ENCODE measurements around the gene OPRPN.

DNA sequence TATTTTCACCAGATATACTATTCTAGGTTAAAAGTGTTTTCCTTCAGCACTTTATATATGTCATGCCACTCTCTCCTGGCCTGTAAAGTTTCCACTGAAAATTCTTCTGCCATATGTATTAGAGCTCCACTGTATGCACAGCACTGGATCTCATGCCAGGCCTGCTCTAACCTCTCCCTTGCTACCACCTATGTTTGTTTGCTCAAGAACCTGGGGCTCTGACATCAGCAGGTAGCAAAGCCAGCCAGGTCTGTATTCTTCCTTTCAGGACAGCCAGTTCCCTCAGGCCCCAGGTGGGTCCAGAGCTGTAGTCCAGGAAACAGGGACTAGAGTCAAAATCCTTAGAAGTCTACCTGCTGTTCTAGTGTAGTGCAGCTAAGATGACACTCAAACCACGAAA is 55.2 kb downstream of the OPRPN start:
- TF ChIP-seq POLR2AphosphoS5 (IDR thresholded peaks at IDR 0.05; ENCODE audit: low read depth, low read length): no peak
- no peak for TF ChIP-seq TAF1 (IDR thresholded peaks at IDR 0.05; ENCODE audit: low read depth, low read length)

All from GM12891 (cell line).